GM21529 (cell line): Measurements from ENCODE around the gene BLM.

ENCODE experiments used
- ATAC-seq: cut with Tn5 transposase; IDR thresholded peaks from one replicate; pipeline ENCODE4 v1.9.1; 2021; ENCODE audit not compliant: unreplicated experiment

The BLM gene

GRCh38 chr15:90691369-90691768 lies 25.8 kb upstream of the BLM start:
- no peak for ATAC-seq

GRCh38 chr15:90691982-90692773 lies 25.0 kb upstream of the BLM start:
- ATAC-seq, result peak; percentile 67

GRCh38 chr15:90694987-90695386 lies 22.2 kb upstream of the BLM start:
- ATAC-seq, result no peak

- ATAC-seq, result no peak
These were observed 20.0 kb upstream of the BLM start for GRCh38 chr15:90697175-90697574.

GRCh38 chr15:90698629-90699028 lies 18.5 kb upstream of the BLM start:
- ATAC-seq, result no peak

GRCh38 chr15:90701048-90701447 lies 16.1 kb upstream of the BLM start:
- ATAC-seq, result no peak

- ATAC-seq, result no peak
These were observed 15.1 kb upstream of the BLM start for GRCh38 chr15:90701880-90702630.

- no peak for ATAC-seq
These were observed 13.7 kb upstream of the BLM start for GRCh38 chr15:90703455-90703854.

- ATAC-seq, result no peak
These were observed 11.9 kb upstream of the BLM start for GRCh38 chr15:90705212-90705611.

GRCh38 chr15:90706394-90707327 lies 10.5 kb upstream of the BLM start:
- ATAC-seq, result no peak

- ATAC-seq, result no peak
These were observed 9.7 kb upstream of the BLM start for GRCh38 chr15:90707489-90707888.

GRCh38 chr15:90708516-90708915 lies 8.6 kb upstream of the BLM start:
- ATAC-seq, result no peak

GRCh38 chr15:90709278-90709677 lies 7.9 kb upstream of the BLM start:
- ATAC-seq, result no peak

- ATAC-seq, result no peak
These were observed 6.6 kb upstream of the BLM start for GRCh38 chr15:90710436-90711027.

- no peak for ATAC-seq
These were observed 5.7 kb upstream of the BLM start for GRCh38 chr15:90711418-90711824.

GRCh38 chr15:90711842-90712241 lies 5.3 kb upstream of the BLM start:
- ATAC-seq, result no peak

- ATAC-seq, result no peak
These were observed 4.1 kb upstream of the BLM start for GRCh38 chr15:90713081-90713480.

- ATAC-seq, result no peak
These were observed 700 bp upstream of the BLM start for GRCh38 chr15:90716317-90716975.

GRCh38 chr15:90718232-90718631 lies 1.1 kb downstream of the BLM start:
- no peak for ATAC-seq

GRCh38 chr15:90720131-90720530 lies 3.0 kb downstream of the BLM start:
- no peak for ATAC-seq
